IMR-90 (cell line): ENCODE measurements around the gene TMPRSS6. TPM values are rescaled to one million over a fixed set of nuclear protein-coding genes. Genes with fewer than 3 reads are reported as not detected.

Source experiments
- ATAC-seq: fragments of 200-7000 bp; cut with Tn5 transposase; 2 replicates; pipeline ENCODE4 v1.9.1; 2020; ENCODE audit warnings: low read depth, mild to moderate bottlenecking, moderate library complexity
- BruUV-seq: library from RNA; stranded (reverse); fragments of 400-500 nt; replicated peaks from 2 replicates; lab custom pipeline; 2021; lab: Mats Ljungman, UMichigan
- CTCF ChIA-PET: fragments of 300-600 bp; formaldehyde crosslinking; extraction: SDS; loops from one replicate; lab custom pipeline; 2021; ENCODE audit warnings: antibody characterized with exemption; lab: Yijun Ruan, JAX
- POLR2A ChIA-PET: fragments of 300-600 bp; sonication (Branson Sonifier 250); formaldehyde crosslinking; loops from one replicate; lab custom pipeline; 2022; ENCODE audit warnings: antibody characterized with exemption; ENCODE audit not compliant: unreplicated experiment; lab: Charles Lee
- DNase-seq: peaks from one replicate; pipeline ENCODE4 v3.0.0; 2013
- H2AFZ ChIP-seq: replicated peaks from 2 replicates; pipeline ENCODE3; 2013; ENCODE audit warnings: low read length, mild to moderate bottlenecking; ENCODE audit not compliant: poor library complexity
- H2AK5ac ChIP-seq: 2 replicates; pipeline ENCODE4 v1.6.1; 2013; ENCODE audit warnings: low read depth, low read length, inconsistent platforms
- H2AK9ac ChIP-seq: replicated peaks from 2 replicates; pipeline ENCODE3; 2013; ENCODE audit warnings: mild to moderate bottlenecking, low read depth, low read length, moderate library complexity; ENCODE audit not compliant: poor library complexity
- H2BK120ac ChIP-seq: 2 replicates; pipeline ENCODE4 v1.6.1; 2013; ENCODE audit warnings: low read depth, low read length, inconsistent platforms
- H2BK15ac ChIP-seq: 3 replicates; pipeline ENCODE4 v1.6.1; 2013; ENCODE audit warnings: low read depth, low read length, inconsistent platforms
- H2BK20ac ChIP-seq: 2 replicates; pipeline ENCODE4 v1.6.1; 2013; ENCODE audit warnings: low read depth, mild to moderate bottlenecking, inconsistent platforms, low read length, moderate library complexity
- H2BK5ac ChIP-seq: 2 replicates; pipeline ENCODE4 v1.6.1; 2013; ENCODE audit warnings: mild to moderate bottlenecking, low read depth, low read length, inconsistent platforms; ENCODE audit not compliant: poor library complexity, severe bottlenecking
- H3K14ac ChIP-seq: replicated peaks from 2 replicates; pipeline ENCODE4 v1.6.1; 2013; ENCODE audit warnings: low read depth, low read length, inconsistent platforms
- H3K18ac ChIP-seq: 2 replicates; pipeline ENCODE4 v1.6.1; 2013; ENCODE audit warnings: low read depth, low read length, control low read depth
- H3K23ac ChIP-seq: 2 replicates; pipeline ENCODE4 v1.6.1; 2013; ENCODE audit warnings: low read depth, low read length, inconsistent platforms
- H3K27ac ChIP-seq: 2 replicates; pipeline ENCODE4 v1.5.1; 2013; ENCODE audit warnings: mild to moderate bottlenecking, control low read depth, low read length; ENCODE audit not compliant: insufficient read depth
- H3K27me3 ChIP-seq: 2 replicates; pipeline ENCODE4 v1.6.1; 2013; ENCODE audit warnings: low read length; ENCODE audit not compliant: control insufficient read depth, insufficient read depth
- H3K36me3 ChIP-seq: 2 replicates; pipeline ENCODE4 v1.6.1; 2013; ENCODE audit warnings: low read length, mixed read lengths; ENCODE audit not compliant: control insufficient read depth, insufficient read depth
- H3K4ac ChIP-seq: 2 replicates; pipeline ENCODE4 v1.6.1; 2013; ENCODE audit warnings: low read depth, low read length, inconsistent platforms
- H3K4me1 ChIP-seq: 2 replicates; pipeline ENCODE4 v1.6.1; 2013; ENCODE audit warnings: low read length, mixed read lengths; ENCODE audit not compliant: control insufficient read depth, insufficient read depth
- H3K4me2 ChIP-seq: 2 replicates; pipeline ENCODE4 v1.6.1; 2013; ENCODE audit warnings: low read depth, mild to moderate bottlenecking, control low read depth, low read length, moderate library complexity
- H3K4me3 ChIP-seq: 2 replicates; pipeline ENCODE4 v1.5.1; 2013; ENCODE audit warnings: low read depth, mild to moderate bottlenecking, control low read depth, low read length, moderate library complexity; ENCODE audit not compliant: insufficient read depth
- H3K56ac ChIP-seq: 2 replicates; pipeline ENCODE4 v1.6.1; 2013; ENCODE audit warnings: low read length, inconsistent platforms; ENCODE audit not compliant: insufficient read depth; ENCODE audit errors: extremely low read depth
- H3K79me1 ChIP-seq, 2 experiments: 2 replicates each; pipeline ENCODE4 v1.6.1; 2013; ENCODE audit warnings: low read length in 2 of 2, inconsistent platforms in 1 of 2, low read depth in 1 of 2
- H3K9ac ChIP-seq: 2 replicates; pipeline ENCODE4 v1.6.1; 2013; ENCODE audit warnings: low read depth, low read length, control low read depth
- H3K9me1 ChIP-seq: 2 replicates; pipeline ENCODE4 v1.6.1; 2013; ENCODE audit warnings: low read length, inconsistent platforms; ENCODE audit not compliant: insufficient read depth
- H3K9me3 ChIP-seq: 2 replicates; pipeline ENCODE4 v1.6.1; 2013; ENCODE audit warnings: low read length; ENCODE audit not compliant: control insufficient read depth, insufficient read depth
- H4K20me1 ChIP-seq: 2 replicates; pipeline ENCODE4 v1.6.1; 2013; ENCODE audit warnings: low read length, inconsistent platforms; ENCODE audit not compliant: insufficient read depth
- H4K5ac ChIP-seq: 2 replicates; pipeline ENCODE4 v1.6.1; 2013; ENCODE audit warnings: mild to moderate bottlenecking, low read depth, low read length, control low read depth
- H4K8ac ChIP-seq, 2 experiments: 2 replicates each; pipeline ENCODE4 v1.6.1; 2013; ENCODE audit warnings: low read depth in 2 of 2, low read length in 2 of 2, control low read depth in 1 of 2, inconsistent platforms in 1 of 2
- H4K91ac ChIP-seq: 2 replicates; pipeline ENCODE4 v1.6.1; 2013; ENCODE audit warnings: low read depth, low read length, inconsistent platforms; ENCODE audit not compliant: insufficient read depth
- BHLHE40 ChIP-seq: fragments of 150-350 bp; IDR thresholded peaks from 2 replicates; pipeline ENCODE4 v1.6.1; 2016; ENCODE audit warnings: mild to moderate bottlenecking, low read depth, low read length
- CEBPB ChIP-seq: IDR thresholded peaks from 2 replicates; pipeline ENCODE4 v1.6.1; 2012; ENCODE audit warnings: low read depth, low read length, improper control_type of control experiment
- CHD1 ChIP-seq: IDR thresholded peaks from 2 replicates; pipeline ENCODE4 v1.6.1; 2012; ENCODE audit warnings: low read depth, low read length, improper control_type of control experiment
- CTCF ChIP-seq: conservative IDR thresholded peaks from 2 replicates; pipeline ENCODE4 v1.5.1; 2012; ENCODE audit warnings: mild to moderate bottlenecking, low read depth, low read length, improper control_type of control experiment
- ELK1 ChIP-seq: fragments of 150-350 bp; IDR thresholded peaks from 2 replicates; pipeline ENCODE4 v1.6.1; 2016; ENCODE audit warnings: low read depth, mild to moderate bottlenecking, low read length, moderate library complexity, borderline replicate concordance
- FOS ChIP-seq: fragments of 150-350 bp; IDR thresholded peaks from 2 replicates; pipeline ENCODE4 v1.6.1; 2016; ENCODE audit warnings: low read depth, low read length
- MAFK ChIP-seq: IDR thresholded peaks from 2 replicates; pipeline ENCODE4 v1.6.1; 2012; ENCODE audit warnings: low read depth, low read length, improper control_type of control experiment
- MAZ ChIP-seq: IDR thresholded peaks from 2 replicates; pipeline ENCODE4 v1.6.1; 2012; ENCODE audit warnings: low read depth, mild to moderate bottlenecking, low read length, improper control_type of control experiment, moderate library complexity, borderline replicate concordance
- MXI1 ChIP-seq: IDR thresholded peaks from 2 replicates; pipeline ENCODE4 v1.6.1; 2012; ENCODE audit warnings: low read depth, mild to moderate bottlenecking, low read length, moderate library complexity, borderline replicate concordance
- NFE2L2 ChIP-seq: fragments of 150-350 bp; IDR thresholded peaks from 2 replicates; pipeline ENCODE4 v1.6.1; 2016; ENCODE audit warnings: low read depth, mild to moderate bottlenecking, low read length
- POLR2A ChIP-seq: IDR thresholded peaks from 2 replicates; pipeline ENCODE4 v1.6.1; 2012; ENCODE audit warnings: mild to moderate bottlenecking, low read depth, low read length
- RAD21 ChIP-seq: IDR thresholded peaks from 2 replicates; pipeline ENCODE4 v1.6.1; 2012; ENCODE audit warnings: low read length, improper control_type of control experiment
- RCOR1 ChIP-seq: IDR thresholded peaks from 2 replicates; pipeline ENCODE4 v1.6.1; 2012; ENCODE audit warnings: mild to moderate bottlenecking, low read length, improper control_type of control experiment; ENCODE audit not compliant: insufficient replicate concordance
- RFX5 ChIP-seq: IDR thresholded peaks from 2 replicates; pipeline ENCODE4 v1.8.0; 2012; ENCODE audit warnings: low read depth, mild to moderate bottlenecking, low read length, moderate library complexity
- SMC3 ChIP-seq: fragments of 150-350 bp; IDR thresholded peaks from 2 replicates; pipeline ENCODE4 v1.6.1; 2016; ENCODE audit warnings: low read depth, mild to moderate bottlenecking, antibody characterized with exemption, low read length, moderate library complexity
- USF2 ChIP-seq: fragments of 150-350 bp; IDR thresholded peaks from 2 replicates; pipeline ENCODE4 v1.6.1; 2017; ENCODE audit warnings: mild to moderate bottlenecking, antibody characterized with exemption, low read length, low read depth
- WGBS, 2 experiments: methylation state at CpG; one replicate each; pipeline versions ENCODE4 v1.1.5 to v1.1.7; 2013; ENCODE audit warnings: missing lambda C conversion rate in 2 of 2; ENCODE audit not compliant: insufficient read length in 1 of 2; ENCODE audit errors: extremely low coverage in 2 of 2; 5-methylcytosine and 5-hydroxymethylcytosine counted together
- dilution Hi-C: fragments of 300-500 bp; cut with HindIII; formaldehyde crosslinking; loops from one replicate; pipeline ENCODE4 v1.14.3; 2018; ENCODE audit warnings: low sequenced_read_pairs; ENCODE audit not compliant: unreplicated experiment
- in situ Hi-C: fragments of 300-500 bp; cut with MboI; formaldehyde crosslinking; loops from 3 replicates; pipeline ENCODE4 v1.14.3; 2019; ENCODE audit warnings: low sequenced_read_pairs, inconsistent platforms, mixed read lengths
- intact Hi-C: fragments of 100-400 bp; cut with micrococcal nuclease; formaldehyde crosslinking; loops from 2 replicates; pipeline ENCODE4 v1.10.0; 2022
- polyA plus RNA-seq, 3 experiments: library from polyadenylated mRNA; depleted of rRNA; stranded (reverse); fragments of >200 nt; gene quantifications; 2 replicates each; pipeline ENCODE4 v1.2.3, GENCODE V29; 2012; ENCODE audit warnings: low replicate concordance in 1 of 3
- total RNA-seq: library from RNA; depleted of rRNA; stranded (reverse); fragments of >200 nt; gene quantifications from 2 replicates; pipeline ENCODE4 v1.2.3, GENCODE V29; 2012

The TMPRSS6 gene
- total and polyA plus RNA-seq, 2 of the 4 experiments (the other 2 are of a cell fraction), result not detected

- no peak for TF ChIP-seq NFE2L2
- no peak for TF ChIP-seq MAZ
- no peak for TF ChIP-seq USF2
- TF ChIP-seq RFX5, result no peak
- no peak for TF ChIP-seq BHLHE40
- TF ChIP-seq SMC3, result no peak
- no peak for TF ChIP-seq ELK1
- no peak for TF ChIP-seq RAD21
- no peak for TF ChIP-seq CHD1
- TF ChIP-seq MAFK, result no peak
- no peak for TF ChIP-seq MXI1
- TF ChIP-seq FOS, result no peak
- no peak for TF ChIP-seq CEBPB
- no peak for TF ChIP-seq POLR2A
- TF ChIP-seq CTCF, result no peak
- no peak for TF ChIP-seq RCOR1
- DNase-seq (no peak), ATAC-seq (no peak)
- Histone ChIP-seq H3K4me1 (peaks cover 2% of the 10 kb centered on the region; the same call in 1 of the 2 replicates), H3K27me3 (peaks cover 48% of the 10 kb centered on the region), H3K4ac (no peak overlapping the region), H3K56ac (no peak overlapping the region), H2AFZ (no peak overlapping the region), H3K9me1 (no peaks in the 10 kb centered on the region), H4K8ac (no peak overlapping the region), H2BK120ac (no peak overlapping the region), H2BK5ac (no peak overlapping the region), H4K20me1 (no peaks in the 10 kb centered on the region), H3K4me2 (no peak overlapping the region), H3K14ac (no peak overlapping the region), H2BK20ac (no peak overlapping the region), H3K23ac (no peak overlapping the region), H4K91ac (no peak overlapping the region), H2AK9ac (no peak overlapping the region), H3K4me3 (no peak overlapping the region), H2AK5ac (no peak overlapping the region), H3K36me3 (no peaks in the 10 kb centered on the region), H2BK15ac (no peak overlapping the region), H3K9me3 (no peaks in the 10 kb centered on the region), H3K79me1 (no peaks in the 10 kb centered on the region), H4K5ac (no peak overlapping the region), H3K18ac (no peak overlapping the region), H3K27ac (no peak overlapping the region), H3K9ac (no peak overlapping the region)
- ChIA-PET POLR2A (no interaction called here), CTCF (no interaction called here)
- in situ Hi-C loops, result no loop called here
- BruUV-seq, result no TSS peak
- 73% methylated on average over 2 of the region's 10 CpGs; no CpG with 5 or more reads in 1 of the 2 experiments for WGBS, 2 experiments
- dilution Hi-C loops, result no loop called here
- intact Hi-C loops, result no loop called here
Measured at GRCh38 chr22:37144180-37144554, 34.7 kb upstream of the TMPRSS6 start.
